GM18517 (cell line): ENCODE measurements around the gene FOSL1.
A peak's percentile ranks its signal among the peaks of the same experiment; 100 is the strongest.

Experiments used
- ATAC-seq: cut with Tn5 transposase; IDR thresholded peaks from one replicate; pipeline ENCODE4 v1.9.1; 2021; ENCODE audit warnings: mild to moderate bottlenecking, moderate library complexity; ENCODE audit not compliant: unreplicated experiment

Gene FOSL1

DNA sequence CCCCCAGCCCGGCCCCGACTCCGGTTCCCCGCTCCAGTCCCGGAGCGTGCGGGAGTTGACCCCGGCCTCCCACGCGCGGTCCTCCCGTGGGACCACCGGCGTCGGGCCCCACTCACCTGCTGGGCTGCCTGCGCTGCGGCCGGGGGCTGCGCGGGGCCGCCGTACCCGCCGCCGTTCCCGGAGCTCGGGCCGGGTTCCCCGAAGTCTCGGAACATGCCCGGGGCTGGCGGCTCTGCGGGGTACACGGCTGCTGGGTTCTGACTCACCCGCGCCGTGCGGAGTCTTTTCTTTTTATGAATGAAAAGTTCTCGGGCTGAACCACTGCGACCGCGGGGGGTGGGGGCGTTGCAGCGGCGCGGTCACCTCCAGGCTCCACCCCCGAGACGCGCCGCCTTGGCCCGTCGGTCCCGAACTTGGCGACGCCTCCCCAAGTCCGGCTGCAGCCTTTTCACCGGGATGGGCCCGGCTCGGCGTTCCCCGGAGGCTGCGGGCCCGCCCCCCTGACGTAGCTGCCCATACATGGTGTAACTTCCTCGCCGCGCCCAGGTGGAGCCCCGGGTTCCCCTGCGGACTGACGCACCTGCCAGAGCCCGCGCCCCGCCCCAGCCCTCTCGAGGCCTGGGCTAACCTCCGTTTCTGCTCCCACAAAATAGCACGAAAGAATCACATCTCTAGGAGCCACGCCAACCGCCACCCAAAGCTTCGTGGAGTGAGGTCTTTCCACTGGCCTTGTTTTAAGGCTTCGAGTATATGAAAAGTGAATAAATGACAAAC, at the start of gene FOSL1:
Gene FOSL1 (minus strand): TSS at position 264 of the 774 bp plus-strand sequence. CDS start 49 bp downstream, at position 215.
- peak; percentile 70 for ATAC-seq

- ATAC-seq, result no peak
Observed at GRCh38 chr11:65947603-65948125, 47.5 kb upstream of the FOSL1 start.

DNA sequence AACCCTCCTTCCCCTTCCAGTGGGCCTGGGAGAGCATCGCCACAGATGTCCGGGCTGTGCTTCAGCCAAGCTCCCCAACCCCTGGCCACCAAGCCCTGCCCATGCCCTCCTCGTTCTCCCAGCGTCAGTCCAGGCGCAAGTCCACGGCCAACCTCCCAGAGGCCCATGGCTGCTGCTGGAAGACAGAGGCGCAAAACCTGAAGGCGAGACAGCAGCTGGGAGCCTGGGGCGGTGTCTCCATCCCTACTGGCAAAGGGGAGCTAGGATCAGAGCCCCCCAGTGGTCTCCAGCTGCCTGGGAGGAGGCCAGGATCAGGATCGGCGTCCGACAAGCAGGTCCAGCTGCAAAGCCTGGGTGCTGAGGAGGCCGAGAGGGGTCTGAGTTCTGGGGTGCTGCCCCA, 46.9 kb upstream of the FOSL1 start:
- ATAC-seq, result no peak

DNA sequence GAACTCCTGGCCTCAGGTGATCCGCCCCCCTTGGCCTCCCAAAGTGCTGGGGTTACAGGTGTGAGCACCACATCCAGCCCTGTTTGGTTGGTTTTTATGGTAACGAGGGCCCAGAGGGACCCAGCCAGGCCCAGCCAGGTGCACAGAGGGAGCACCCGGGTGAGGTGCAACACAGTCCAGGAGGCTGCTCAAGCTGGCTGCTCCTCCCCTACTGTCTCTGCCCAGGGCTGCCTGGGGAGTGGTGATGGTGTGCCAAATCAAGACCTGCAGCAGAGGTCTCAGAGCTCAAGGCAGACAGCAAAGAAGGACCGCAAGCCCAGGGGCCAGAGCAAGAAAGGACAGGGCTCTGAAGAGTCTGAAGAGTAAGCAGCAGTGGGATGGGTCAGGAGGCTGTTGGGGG, 46.5 kb upstream of the FOSL1 start:
- no peak for ATAC-seq

GRCh38 chr11:65945941-65946558, 45.9 kb upstream of the FOSL1 start:
- no peak for ATAC-seq

- no peak for ATAC-seq
Observed at GRCh38 chr11:65945430-65945911, 45.3 kb upstream of the FOSL1 start, which contains the start of gene TSGA10IP. TSS of gene TSGA10IP (plus strand) at chr11:65945480. CDS start at chr11:65945676, 196 bp downstream.

GRCh38 chr11:65944767-65945166, 44.6 kb upstream of the FOSL1 start:
- ATAC-seq, result no peak

- ATAC-seq, result no peak
Observed at GRCh38 chr11:65944191-65944590, 44.0 kb upstream of the FOSL1 start.

DNA sequence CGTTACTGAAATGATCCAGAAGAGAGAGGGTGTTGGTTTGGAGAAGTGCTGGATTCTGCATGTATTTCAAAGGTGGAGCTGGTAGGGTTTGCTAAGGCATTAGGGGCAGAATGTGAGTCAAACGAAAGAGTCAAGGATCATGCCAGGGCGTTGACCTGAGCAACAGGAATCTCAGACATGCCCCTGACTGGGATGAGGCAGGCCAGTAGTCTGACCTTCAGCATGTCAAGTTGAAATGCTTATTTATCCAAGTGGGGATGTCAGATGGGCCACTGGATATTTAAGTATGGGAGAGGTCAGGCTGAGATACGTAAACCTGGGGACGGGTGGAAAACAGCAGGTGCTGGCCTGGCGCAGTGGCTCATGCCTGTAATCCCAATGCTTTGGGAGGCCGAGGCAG, 42.3 kb upstream of the FOSL1 start:
- no peak for ATAC-seq

GRCh38 chr11:65941720-65942310, 41.6 kb upstream of the FOSL1 start:
- no peak for ATAC-seq

GRCh38 chr11:65937766-65938165, 37.6 kb upstream of the FOSL1 start:
- ATAC-seq, result no peak

DNA sequence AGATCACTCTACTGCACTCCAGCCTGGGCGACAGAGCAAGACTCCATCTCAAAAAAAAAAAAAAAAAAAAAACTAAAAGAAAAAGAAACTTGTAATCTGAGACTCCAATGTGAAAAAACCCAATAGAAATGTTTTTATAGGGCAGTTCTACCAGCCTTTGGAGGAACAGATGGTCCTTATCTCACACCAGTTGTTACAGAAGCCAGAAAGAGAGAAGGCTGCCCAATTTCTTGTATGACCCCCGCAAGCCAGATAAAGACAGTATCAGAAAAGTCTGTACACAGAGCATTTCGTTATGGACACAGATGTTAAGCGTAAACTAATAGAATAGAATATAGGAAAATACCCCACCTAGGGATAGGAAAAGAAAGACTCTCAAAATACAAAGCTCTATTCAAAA, 33.8 kb upstream of the FOSL1 start:
- no peak for ATAC-seq

- ATAC-seq, result no peak
Observed at GRCh38 chr11:65932558-65932919, 32.4 kb upstream of the FOSL1 start.

- ATAC-seq, result no peak
Observed at GRCh38 chr11:65931773-65932557, 31.8 kb upstream of the FOSL1 start.

GRCh38 chr11:65928667-65929066, 28.5 kb upstream of the FOSL1 start:
- no peak for ATAC-seq

- ATAC-seq, result peak; percentile 67
Observed at GRCh38 chr11:65927904-65928397, 27.8 kb upstream of the FOSL1 start.

GRCh38 chr11:65925397-65925796, 25.2 kb upstream of the FOSL1 start:
- no peak for ATAC-seq

DNA sequence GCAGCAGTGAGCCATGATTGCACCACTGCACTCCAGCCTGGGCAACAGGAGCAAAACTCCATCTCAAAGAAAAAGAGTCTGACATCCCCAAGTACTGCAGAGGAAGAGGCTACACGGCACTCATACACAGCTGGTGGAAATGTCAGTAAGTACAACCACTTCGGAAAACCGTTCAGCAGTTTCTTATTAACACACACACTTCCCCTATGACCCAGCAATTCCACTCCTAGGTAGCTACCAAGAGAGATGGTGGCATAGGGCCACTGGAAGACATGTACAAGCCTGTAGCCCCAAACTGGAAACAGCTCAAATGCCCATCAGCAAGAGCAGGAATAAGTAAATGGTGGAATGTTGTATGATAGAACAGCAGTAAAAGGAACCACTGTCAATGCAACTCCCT, 22.4 kb upstream of the FOSL1 start:
- no peak for ATAC-seq

GRCh38 chr11:65921876-65922275, 21.7 kb upstream of the FOSL1 start:
- no peak for ATAC-seq

- no peak for ATAC-seq
Observed at GRCh38 chr11:65921033-65921555, 20.9 kb upstream of the FOSL1 start.
